Endothelial cell of umbilical vein (primary cell): Measurements from ENCODE around the gene CLEC2L. TPM values are rescaled to one million over a fixed set of nuclear protein-coding genes. Genes with fewer than 3 reads are reported as not detected.

ENCODE experiments used
- BruUV-seq: library from RNA; stranded (reverse); fragments of 400-500 nt; replicated peaks from 2 replicates; lab custom pipeline; 2021; lab: Mats Ljungman, UMichigan
- CTCF ChIA-PET: fragments of 300-600, 350-600 bp; sonication (Branson Sonifier 250); formaldehyde crosslinking; loops from one replicate; lab custom pipeline; 2021; ENCODE audit warnings: antibody characterized with exemption, inconsistent platforms; lab: Charles Lee
- POLR2A ChIA-PET: fragments of 300-600, 350-600 bp; sonication (Branson Sonifier 250); formaldehyde crosslinking; loops from one replicate; lab custom pipeline; 2021; ENCODE audit warnings: antibody characterized with exemption, inconsistent platforms; lab: Charles Lee
- DNase-seq: peaks from one replicate; pipeline ENCODE4 v3.0.0-alpha.2; 2011; ENCODE audit warnings: low read depth, low spot score
- FAIRE-seq: peaks from 2 replicates; lab custom pipeline; 2011; peaks lifted over from hg19 to GRCh38; lab: Jason Lieb, UNC
- H2AFZ ChIP-seq: 2 replicates; pipeline ENCODE4 v1.6.0; 2012; ENCODE audit warnings: low read depth, low read length, control low read depth, inconsistent platforms
- H3K27ac ChIP-seq: 2 replicates; pipeline ENCODE4 v1.5.1; 2011; ENCODE audit warnings: low read depth, mild to moderate bottlenecking, control low read depth, low read length, moderate library complexity; ENCODE audit not compliant: insufficient read depth
- H3K27me3 ChIP-seq, 2 experiments: 2 replicates each; pipeline versions ENCODE4 v1.6.0 to v1.6.1; 2011; ENCODE audit warnings: low read length in 2 of 2, mixed read lengths in 1 of 2; ENCODE audit not compliant: control insufficient read depth in 2 of 2, insufficient read depth in 2 of 2
- H3K36me3 ChIP-seq, 2 experiments: 2 replicates in 1 of 2; 3 replicates in 1 of 2; pipeline ENCODE4 v1.5.1; 2011; ENCODE audit warnings: low read length in 2 of 2, mild to moderate bottlenecking in 1 of 2, moderate library complexity in 1 of 2; ENCODE audit not compliant: control insufficient read depth in 2 of 2, insufficient read depth in 2 of 2; ENCODE audit errors: extremely low read depth in 1 of 2
- H3K4me1 ChIP-seq: 3 replicates; pipeline ENCODE4 v1.5.1; 2011; ENCODE audit warnings: mild to moderate bottlenecking, low read length; ENCODE audit not compliant: control insufficient read depth, insufficient read depth; ENCODE audit errors: extremely low read depth
- H3K4me2 ChIP-seq: 2 replicates; pipeline ENCODE4 v1.6.1; 2011; ENCODE audit warnings: low read length, control low read depth, mixed read lengths; ENCODE audit not compliant: insufficient read depth
- H3K4me3 ChIP-seq, 3 experiments: fragments of 200-600 bp in 1 of 3; sonication (generic), shearing (Covaris generic) in 1 of 3; replicated peaks in 1 of 3; 2 replicates each; pipeline ENCODE4 v1.5.1; 2011 to 2016; ENCODE audit warnings: control low read depth in 3 of 3, low read length in 3 of 3, mild to moderate bottlenecking in 2 of 3, inconsistent platforms in 1 of 3, low read depth in 1 of 3, moderate library complexity in 1 of 3; ENCODE audit not compliant: insufficient read depth in 1 of 3
- H3K79me2 ChIP-seq: 2 replicates; pipeline ENCODE4 v1.6.0; 2012; ENCODE audit warnings: low read length, inconsistent platforms; ENCODE audit not compliant: control insufficient read depth, insufficient read depth
- H3K9ac ChIP-seq: replicated peaks from 2 replicates; pipeline ENCODE3; 2011; ENCODE audit warnings: low read length, control low read depth; ENCODE audit not compliant: insufficient read depth; ENCODE audit errors: extremely low read depth
- H3K9me1 ChIP-seq: replicated peaks from 3 replicates; pipeline ENCODE4 v1.6.0; 2011; ENCODE audit warnings: mild to moderate bottlenecking, low read length; ENCODE audit not compliant: control insufficient read depth, insufficient read depth; ENCODE audit errors: extremely low read depth
- H3K9me3 ChIP-seq: replicated peaks from 2 replicates; pipeline ENCODE4 v1.5.1; 2012; ENCODE audit warnings: low read length, inconsistent platforms; ENCODE audit not compliant: control insufficient read depth, insufficient read depth
- H4K20me1 ChIP-seq: replicated peaks from 2 replicates; pipeline ENCODE3; 2011; ENCODE audit warnings: mild to moderate bottlenecking, low read length; ENCODE audit not compliant: control insufficient read depth, insufficient read depth; ENCODE audit errors: extremely low read depth
- EZH2 ChIP-seq: IDR thresholded peaks from 2 replicates; pipeline ENCODE4 v1.6.1; 2012; ENCODE audit warnings: borderline replicate concordance, low read depth, mild to moderate bottlenecking, moderate library complexity, low read length, inconsistent platforms; ENCODE audit not compliant: severe bottlenecking
- FOS ChIP-seq: IDR thresholded peaks from 2 replicates; pipeline ENCODE4 v1.6.1; 2011; ENCODE audit warnings: mild to moderate bottlenecking, low read length, moderate library complexity, borderline replicate concordance; ENCODE audit not compliant: insufficient read depth
- GATA2 ChIP-seq: IDR thresholded peaks from 2 replicates; pipeline ENCODE4 v1.7.0; 2011; ENCODE audit warnings: low read depth, mild to moderate bottlenecking, moderate library complexity, mixed read lengths, low read length; ENCODE audit not compliant: insufficient read length, insufficient read depth
- JUN ChIP-seq: IDR thresholded peaks from 2 replicates; pipeline ENCODE4 v1.6.1; 2011; ENCODE audit warnings: borderline replicate concordance, low read depth; ENCODE audit not compliant: insufficient read length, insufficient read depth
- MYC ChIP-seq: IDR thresholded peaks from one replicate; pipeline ENCODE4 v1.6.1; 2011; ENCODE audit warnings: mild to moderate bottlenecking, low read depth, low read length
- POLR2A ChIP-seq: IDR thresholded peaks from 2 replicates; pipeline ENCODE4 v1.6.1; 2012; ENCODE audit warnings: low read depth, mild to moderate bottlenecking, control low read depth, low read length
- POLR2AphosphoS5 ChIP-seq: IDR thresholded peaks from 2 replicates; pipeline ENCODE4 v1.6.1; 2012; ENCODE audit warnings: low read depth, mild to moderate bottlenecking, control low read depth, low read length, moderate library complexity; ENCODE audit not compliant: insufficient read depth
- dilution Hi-C: fragments of 300-500 bp; cut with MboI; formaldehyde crosslinking; loops from one replicate; pipeline ENCODE4 v1.15.0; 2019; ENCODE audit warnings: low sequenced_read_pairs; ENCODE audit not compliant: extremely low pct_ligation_motif_present
- intact Hi-C: fragments of 100-400 bp; cut with micrococcal nuclease; formaldehyde crosslinking; loops from one replicate; pipeline ENCODE4 v1.10.0; 2022
- polyA plus RNA-seq, 4 experiments: library from polyadenylated mRNA; depleted of rRNA in 3 of 4; stranded (reverse) in 3 of 4; unstranded in 1 of 4; fragments of >200 nt; gene quantifications; 2 replicates each; pipeline versions ENCODE4 v1.2.1 to v1.2.3, GENCODE V29; 2011 to 2012; ENCODE audit warnings: missing spikeins in 1 of 4
- total RNA-seq: library from RNA; stranded (reverse); gene quantifications from 2 replicates; pipeline ENCODE4 v1.2.3, GENCODE V29; 2021
- TF ChIP-seq, protein P1 (sequence below), 2 donors: IDR thresholded peaks; 1 replicate in 1 of 2; 2 replicates in 1 of 2; pipeline ENCODE4 v1.5.1; 2011; ENCODE audit warnings: low read length in 2 of 2, mild to moderate bottlenecking in 2 of 2, moderate library complexity in 2 of 2, control low read depth in 1 of 2, inconsistent platforms in 1 of 2, low read depth in 1 of 2; ENCODE audit not compliant: insufficient read depth in 1 of 2; ENCODE audit errors: extremely low read depth in 1 of 2
- TF ChIP-seq, protein P2 (sequence below): IDR thresholded peaks from 2 replicates; pipeline ENCODE4 v1.6.1; 2011; ENCODE audit not compliant: insufficient read depth, insufficient read length

CLEC2L gene
- total and polyA plus RNA-seq, 2 donors (not counting 3 experiments of a cell fraction or from before 2014, with no cell fraction given), result not detected

DNA sequence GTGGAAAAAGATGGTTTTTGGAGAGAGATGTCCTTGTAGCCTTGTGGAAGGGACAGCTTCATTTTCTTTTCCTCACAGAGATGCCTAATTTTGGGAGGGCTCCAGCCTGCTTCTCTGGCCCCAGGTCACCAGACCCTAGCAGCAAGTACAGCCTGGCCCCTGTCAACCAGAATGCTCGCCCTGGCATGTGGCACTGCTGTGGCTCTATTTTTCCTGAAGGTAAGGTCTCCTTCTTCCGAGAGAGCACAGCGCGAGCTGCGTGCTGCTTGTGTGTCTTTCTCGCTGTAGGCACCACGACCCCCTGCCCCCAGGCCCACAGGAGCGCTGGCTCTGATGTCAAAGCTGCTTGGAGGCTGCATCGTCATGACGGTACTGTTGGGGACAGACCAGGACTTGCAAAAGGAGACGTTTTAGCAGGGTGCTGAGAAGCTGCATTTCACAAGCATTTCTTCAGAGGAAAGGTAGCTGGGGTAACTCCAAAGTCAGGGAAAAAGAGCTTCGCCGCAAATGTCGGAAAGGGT lies 58.7 kb downstream of the CLEC2L start:
- no TSS peak for BruUV-seq
- H3K27ac ChIP-seq, result no peak overlapping the region
- H3K4me3 ChIP-seq, result no peak overlapping the region
- H3K27me3 ChIP-seq, result no peaks in the 10 kb centered on the region
- no peak overlapping the region for H3K9ac ChIP-seq
- DNase-seq (no peak), FAIRE-seq (no peak)
- H2AFZ ChIP-seq, result no peak overlapping the region
- dilution Hi-C loops (no loop called here), intact Hi-C loops (no loop called here)
- no peaks in the 10 kb centered on the region for H3K9me1 ChIP-seq
- H4K20me1 ChIP-seq, result no peaks in the 10 kb centered on the region
- H3K79me2 ChIP-seq, result no peaks in the 10 kb centered on the region
- no peaks in the 10 kb centered on the region for H3K9me3 ChIP-seq
- H3K36me3 ChIP-seq, result peaks cover 2 to 38% of the 10 kb centered on the region in 2 experiments
- no peak overlapping the region for H3K4me2 ChIP-seq
- H3K4me1 ChIP-seq, result no peaks in the 10 kb centered on the region
- ChIA-PET POLR2A (no interaction called here), CTCF (interaction anchor here (3.5 kb wide), 1 partner anchor 20 kb away, joined by 18 read pairs; no protein-coding TSS in a partner anchor)
- TF ChIP-seq POLR2A (no peak), MYC (no peak), JUN (no peak), EZH2 (no peak), GATA2 (no peak), FOS (no peak), POLR2AphosphoS5 (no peak)
- TF ChIP-seq, protein P1, sequence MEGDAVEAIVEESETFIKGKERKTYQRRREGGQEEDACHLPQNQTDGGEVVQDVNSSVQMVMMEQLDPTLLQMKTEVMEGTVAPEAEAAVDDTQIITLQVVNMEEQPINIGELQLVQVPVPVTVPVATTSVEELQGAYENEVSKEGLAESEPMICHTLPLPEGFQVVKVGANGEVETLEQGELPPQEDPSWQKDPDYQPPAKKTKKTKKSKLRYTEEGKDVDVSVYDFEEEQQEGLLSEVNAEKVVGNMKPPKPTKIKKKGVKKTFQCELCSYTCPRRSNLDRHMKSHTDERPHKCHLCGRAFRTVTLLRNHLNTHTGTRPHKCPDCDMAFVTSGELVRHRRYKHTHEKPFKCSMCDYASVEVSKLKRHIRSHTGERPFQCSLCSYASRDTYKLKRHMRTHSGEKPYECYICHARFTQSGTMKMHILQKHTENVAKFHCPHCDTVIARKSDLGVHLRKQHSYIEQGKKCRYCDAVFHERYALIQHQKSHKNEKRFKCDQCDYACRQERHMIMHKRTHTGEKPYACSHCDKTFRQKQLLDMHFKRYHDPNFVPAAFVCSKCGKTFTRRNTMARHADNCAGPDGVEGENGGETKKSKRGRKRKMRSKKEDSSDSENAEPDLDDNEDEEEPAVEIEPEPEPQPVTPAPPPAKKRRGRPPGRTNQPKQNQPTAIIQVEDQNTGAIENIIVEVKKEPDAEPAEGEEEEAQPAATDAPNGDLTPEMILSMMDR (IDR thresholded peaks at IDR 0.05; ENCODE audit: extremely low read depth in 1 of 2, insufficient read depth in 1 of 2, low read depth in 1 of 2, low read length in 2 of 2), result no peak
- TF ChIP-seq, protein P2, sequence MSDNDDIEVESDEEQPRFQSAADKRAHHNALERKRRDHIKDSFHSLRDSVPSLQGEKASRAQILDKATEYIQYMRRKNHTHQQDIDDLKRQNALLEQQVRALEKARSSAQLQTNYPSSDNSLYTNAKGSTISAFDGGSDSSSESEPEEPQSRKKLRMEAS, result no peak
